ENCODE results near the gene ITFG1. TPM values are rescaled to one million over a fixed set of nuclear protein-coding genes. Genes with fewer than 3 reads are reported as not detected.

ITFG1 gene
- total RNA-seq, result 44.7 to 49.2 TPM (median 48.5 TPM) in 3 replicates

- no peak for TF ChIP-seq CTCF (IDR thresholded peaks at IDR 0.05; ENCODE audit: unreplicated experiment)
- DNase-seq (ENCODE audit: low spot score in 2 of 2, unreplicated experiment in 2 of 2), result peak; percentile 85 to 92
- Mint-ChIP-seq H3K36me3 (peaks cover 6% of the 10 kb centered on the region), H3K9me3 (no peaks in the 10 kb centered on the region), H3K27ac (peak within 1 kb of the TSS; percentile 98), H3K4me1 (peaks cover 31% of the 10 kb centered on the region), H3K4me3 (peak within 1 kb of the TSS; percentile 90), H3K27me3 (ENCODE audit: low read depth) (no peaks in the 10 kb centered on the region)
These were observed at the start of gene ITFG1, which contains the start of gene PHKB for GRCh38 chr16:47460711-47461597. ITFG1 (minus strand) TSS chr16:47461063; CDS start chr16:47461045, 18 bp downstream. PHKB (plus strand) TSS chr16:47461331; CDS start chr16:47461351, 20 bp downstream.

GRCh38 chr16:47507701-47508100, 46.8 kb upstream of the ITFG1 start:
- no peaks in the 10 kb centered on the region for H3K27me3 Mint-ChIP-seq (ENCODE audit: low read depth)
- no peak for TF ChIP-seq CTCF (IDR thresholded peaks at IDR 0.05; ENCODE audit: unreplicated experiment)
- no peak overlapping the region for H3K27ac Mint-ChIP-seq
- DNase-seq (ENCODE audit: low spot score in 2 of 2, unreplicated experiment in 2 of 2), result no peak
- H3K36me3 Mint-ChIP-seq, result peaks cover 40% of the 10 kb centered on the region
- no peaks in the 10 kb centered on the region for H3K9me3 Mint-ChIP-seq
- peaks cover 6% of the 10 kb centered on the region for H3K4me1 Mint-ChIP-seq
- H3K4me3 Mint-ChIP-seq, result no peak overlapping the region

GRCh38 chr16:47506800-47507199, 45.9 kb upstream of the ITFG1 start:
- no peak for TF ChIP-seq CTCF (IDR thresholded peaks at IDR 0.05; ENCODE audit: unreplicated experiment)
- Mint-ChIP-seq H3K4me3 (no peak overlapping the region), H3K27ac (no peak overlapping the region), H3K4me1 (peaks cover 6% of the 10 kb centered on the region), H3K36me3 (peaks cover 34% of the 10 kb centered on the region), H3K9me3 (no peaks in the 10 kb centered on the region), H3K27me3 (ENCODE audit: low read depth) (no peaks in the 10 kb centered on the region)
- DNase-seq (ENCODE audit: low spot score in 2 of 2, unreplicated experiment in 2 of 2), result no peak

- Mint-ChIP-seq H3K4me1 (peaks cover 6% of the 10 kb centered on the region), H3K27me3 (ENCODE audit: low read depth) (no peaks in the 10 kb centered on the region), H3K4me3 (no peak overlapping the region), H3K9me3 (no peaks in the 10 kb centered on the region), H3K27ac (no peak overlapping the region), H3K36me3 (peaks cover 35% of the 10 kb centered on the region)
- DNase-seq (ENCODE audit: low spot score in 2 of 2, unreplicated experiment in 2 of 2), result no peak
- TF ChIP-seq CTCF (IDR thresholded peaks at IDR 0.05; ENCODE audit: unreplicated experiment), result no peak
These were observed 43.7 kb upstream of the ITFG1 start for GRCh38 chr16:47504599-47504998.

- Mint-ChIP-seq H3K27me3 (ENCODE audit: low read depth) (no peaks in the 10 kb centered on the region), H3K4me1 (peaks cover 6% of the 10 kb centered on the region), H3K9me3 (no peaks in the 10 kb centered on the region), H3K4me3 (no peak overlapping the region), H3K27ac (no peak overlapping the region), H3K36me3 (peaks cover 40% of the 10 kb centered on the region)
- DNase-seq (ENCODE audit: low spot score in 2 of 2, unreplicated experiment in 2 of 2), result no peak
- TF ChIP-seq CTCF (IDR thresholded peaks at IDR 0.05; ENCODE audit: unreplicated experiment), result no peak
These were observed 43.1 kb upstream of the ITFG1 start for GRCh38 chr16:47503936-47504335.
